Renal pelvis (tissue), 4 donors: ENCODE measurements around the gene CAMK1D. TPM values are rescaled to one million over a fixed set of nuclear protein-coding genes. Genes with fewer than 3 reads are reported as not detected.

Source experiments
- DNase-seq: peaks from one replicate; pipeline ENCODE4 v3.0.0-alpha.2; 2013
- polyA plus RNA-seq, 3 donors: library from polyadenylated mRNA; unstranded; fragments of 120-200 nt; gene quantifications; one replicate each; pipeline ENCODE4 v1.2.1, GENCODE V29; 2013; ENCODE audit not compliant: insufficient read length in 3 of 3

CAMK1D gene
- polyA plus RNA-seq, 3 donors = 9.2 to 11.8 (median 10.6) TPM

GRCh38 chr10:12372846-12373245 is 23.5 kb downstream of the CAMK1D start:
- no peak for DNase-seq

- DNase-seq = no peak
These were observed 25.7 kb downstream of the CAMK1D start for GRCh38 chr10:12375076-12375504.

- no peak for DNase-seq
These were observed 26.9 kb downstream of the CAMK1D start for GRCh38 chr10:12376211-12376610.

GRCh38 chr10:12377658-12378290 is 28.4 kb downstream of the CAMK1D start:
- DNase-seq = no peak

GRCh38 chr10:12380999-12381398 is 31.7 kb downstream of the CAMK1D start:
- DNase-seq = no peak

GRCh38 chr10:12381536-12382156 is 32.3 kb downstream of the CAMK1D start:
- DNase-seq = no peak

GRCh38 chr10:12382157-12382548 is 32.8 kb downstream of the CAMK1D start:
- no peak for DNase-seq

GRCh38 chr10:12382956-12383531 is 33.7 kb downstream of the CAMK1D start:
- DNase-seq = no peak

- DNase-seq = no peak
These were observed 35.6 kb downstream of the CAMK1D start for GRCh38 chr10:12384906-12385305.

GRCh38 chr10:12387561-12388210 is 38.3 kb downstream of the CAMK1D start:
- no peak for DNase-seq

- no peak for DNase-seq
These were observed 39.3 kb downstream of the CAMK1D start for GRCh38 chr10:12388671-12389070.

GRCh38 chr10:12389154-12389734 is 39.9 kb downstream of the CAMK1D start:
- no peak for DNase-seq

GRCh38 chr10:12390733-12391132 is 41.4 kb downstream of the CAMK1D start:
- no peak for DNase-seq

- no peak for DNase-seq
These were observed 41.9 kb downstream of the CAMK1D start for GRCh38 chr10:12391206-12391605.

- DNase-seq = no peak
These were observed 44.5 kb downstream of the CAMK1D start for GRCh38 chr10:12393831-12394230.

GRCh38 chr10:12394241-12395033 is 45.1 kb downstream of the CAMK1D start:
- DNase-seq = no peak

- no peak for DNase-seq
These were observed 46.7 kb downstream of the CAMK1D start for GRCh38 chr10:12396093-12396492.

GRCh38 chr10:12396567-12396966 is 47.2 kb downstream of the CAMK1D start:
- no peak for DNase-seq

GRCh38 chr10:12397147-12397896 is 48.0 kb downstream of the CAMK1D start:
- no peak for DNase-seq

GRCh38 chr10:12397941-12398340 is 48.6 kb downstream of the CAMK1D start:
- DNase-seq = no peak
